ENCODE measurements around the gene CYRIA.

Gene CYRIA

GRCh38 chr2:16649353-16650286 is 16.0 kb downstream of the CYRIA start:
- DNase-seq = no peak

GRCh38 chr2:16647992-16648617 is 17.5 kb downstream of the CYRIA start:
- DNase-seq = no peak

- DNase-seq = no peak
Observed at GRCh38 chr2:16645775-16646559, 19.7 kb downstream of the CYRIA start.

DNA sequence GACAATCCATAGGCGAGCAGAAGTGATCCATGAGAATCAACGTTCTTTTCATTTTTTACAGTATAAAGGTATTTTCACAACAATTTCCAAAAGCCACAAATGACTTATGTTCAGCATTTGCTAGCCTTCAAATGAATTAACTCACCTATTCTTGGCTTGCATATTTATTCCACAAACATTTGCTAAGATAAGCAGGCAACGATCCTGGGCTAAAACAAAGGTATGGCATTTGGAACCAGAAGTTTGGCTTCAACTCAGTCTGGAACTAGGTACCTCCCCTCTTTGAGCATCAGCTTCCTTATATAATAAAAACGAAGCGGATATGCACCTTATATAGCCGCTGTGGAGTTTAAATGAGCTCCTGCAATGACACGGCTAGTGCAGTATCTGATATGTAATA is 20.5 kb downstream of the CYRIA start:
- DNase-seq = no peak

DNA sequence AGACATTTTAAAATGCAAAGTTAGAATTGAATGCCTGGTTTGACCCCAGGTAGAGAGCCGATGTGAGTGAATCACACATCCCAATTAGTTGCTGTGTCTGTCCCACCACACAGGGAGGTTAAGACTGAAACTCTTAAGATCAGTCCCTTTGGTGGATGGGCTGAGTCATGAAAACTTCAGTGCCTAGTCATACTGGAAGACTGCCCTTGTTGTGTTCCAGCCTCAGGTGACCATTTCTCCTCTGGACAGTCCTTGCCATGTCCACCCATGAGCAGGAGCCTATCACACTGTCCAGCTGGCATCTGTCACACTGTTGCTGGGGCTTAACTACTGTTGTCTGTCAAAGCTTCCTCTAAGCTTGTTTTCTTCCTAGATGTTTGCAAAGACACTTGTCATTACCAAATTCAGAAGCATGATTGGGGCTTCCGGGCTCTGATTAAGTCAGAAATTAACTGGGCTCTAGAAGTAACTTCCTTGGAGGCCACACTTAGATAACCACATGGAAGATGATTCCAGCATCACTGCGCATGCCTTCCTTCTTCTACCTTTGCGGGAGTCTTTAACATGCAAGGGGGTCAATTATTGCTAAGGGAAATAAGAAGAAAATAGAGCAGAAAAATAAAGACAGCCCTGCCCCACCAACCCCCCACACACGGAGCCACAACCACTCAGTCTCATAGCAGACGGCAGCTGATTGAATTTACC is 21.3 kb downstream of the CYRIA start:
- no peak for DNase-seq

- no peak for DNase-seq
Observed at GRCh38 chr2:16643099-16643498, 22.5 kb downstream of the CYRIA start.

DNA sequence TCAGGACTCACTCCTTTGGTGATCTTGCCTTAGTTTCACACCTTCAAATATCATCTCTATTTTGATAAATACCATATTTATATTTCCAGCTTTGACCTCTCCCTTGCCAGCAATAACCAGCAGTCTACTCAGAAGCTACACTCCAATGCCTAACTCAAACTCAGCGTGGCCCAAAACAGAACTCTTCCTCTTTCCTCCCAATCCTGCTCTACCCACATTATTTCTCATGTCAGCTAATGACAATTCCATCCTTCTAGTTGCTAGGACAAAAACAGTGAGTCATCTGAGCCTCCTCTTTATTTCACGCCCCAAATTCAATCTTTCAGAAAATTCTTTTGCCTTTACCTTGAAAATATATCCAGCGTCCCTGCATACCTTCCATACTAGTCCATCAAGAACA is 23.5 kb downstream of the CYRIA start:
- no peak for DNase-seq

DNA sequence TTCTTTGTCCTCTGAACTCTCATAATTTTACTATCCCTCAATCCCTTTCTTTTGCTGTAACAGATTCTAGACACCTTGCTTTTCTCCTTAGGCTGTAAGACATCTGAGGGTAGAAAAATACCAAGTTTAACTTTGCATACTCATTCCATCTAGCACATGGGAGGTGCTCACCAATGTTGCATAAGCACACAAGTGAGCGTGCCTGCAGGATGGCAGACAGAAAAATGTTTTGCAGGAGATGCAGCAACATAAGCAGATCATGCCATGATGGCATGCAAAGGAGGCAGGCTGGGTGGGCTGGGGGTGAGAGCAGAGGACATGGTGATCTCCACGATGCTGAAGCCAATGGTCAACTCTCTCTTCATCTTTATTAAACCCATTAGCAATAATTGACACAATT is 24.1 kb downstream of the CYRIA start:
- no peak for DNase-seq

- no peak for DNase-seq
Observed at GRCh38 chr2:16640867-16641266, 24.8 kb downstream of the CYRIA start.

GRCh38 chr2:16640001-16640700 is 25.5 kb downstream of the CYRIA start:
- no peak for DNase-seq

DNA sequence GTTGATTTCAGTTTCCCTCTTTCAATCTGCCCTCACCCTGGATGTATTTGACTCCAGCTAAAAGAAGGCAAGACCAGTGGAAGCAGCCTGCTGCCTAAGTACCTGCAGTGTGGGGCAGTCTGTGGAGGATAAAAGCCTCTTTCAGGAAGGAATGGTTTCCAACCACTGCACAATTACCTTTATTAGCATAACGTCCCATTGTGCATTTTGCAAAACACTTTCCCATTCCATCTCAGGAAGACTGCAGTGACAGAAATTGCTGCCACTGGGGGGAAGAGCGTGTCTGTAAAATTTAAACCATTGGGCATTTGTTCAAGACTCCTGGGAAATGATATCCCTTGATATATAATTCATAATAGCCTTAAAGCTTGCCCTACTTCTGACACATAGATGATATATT is 26.2 kb downstream of the CYRIA start:
- no peak for DNase-seq

GRCh38 chr2:16638946-16639345 is 26.7 kb downstream of the CYRIA start:
- DNase-seq = no peak

- DNase-seq = no peak
Observed at GRCh38 chr2:16637304-16637703, 28.3 kb downstream of the CYRIA start.

DNA sequence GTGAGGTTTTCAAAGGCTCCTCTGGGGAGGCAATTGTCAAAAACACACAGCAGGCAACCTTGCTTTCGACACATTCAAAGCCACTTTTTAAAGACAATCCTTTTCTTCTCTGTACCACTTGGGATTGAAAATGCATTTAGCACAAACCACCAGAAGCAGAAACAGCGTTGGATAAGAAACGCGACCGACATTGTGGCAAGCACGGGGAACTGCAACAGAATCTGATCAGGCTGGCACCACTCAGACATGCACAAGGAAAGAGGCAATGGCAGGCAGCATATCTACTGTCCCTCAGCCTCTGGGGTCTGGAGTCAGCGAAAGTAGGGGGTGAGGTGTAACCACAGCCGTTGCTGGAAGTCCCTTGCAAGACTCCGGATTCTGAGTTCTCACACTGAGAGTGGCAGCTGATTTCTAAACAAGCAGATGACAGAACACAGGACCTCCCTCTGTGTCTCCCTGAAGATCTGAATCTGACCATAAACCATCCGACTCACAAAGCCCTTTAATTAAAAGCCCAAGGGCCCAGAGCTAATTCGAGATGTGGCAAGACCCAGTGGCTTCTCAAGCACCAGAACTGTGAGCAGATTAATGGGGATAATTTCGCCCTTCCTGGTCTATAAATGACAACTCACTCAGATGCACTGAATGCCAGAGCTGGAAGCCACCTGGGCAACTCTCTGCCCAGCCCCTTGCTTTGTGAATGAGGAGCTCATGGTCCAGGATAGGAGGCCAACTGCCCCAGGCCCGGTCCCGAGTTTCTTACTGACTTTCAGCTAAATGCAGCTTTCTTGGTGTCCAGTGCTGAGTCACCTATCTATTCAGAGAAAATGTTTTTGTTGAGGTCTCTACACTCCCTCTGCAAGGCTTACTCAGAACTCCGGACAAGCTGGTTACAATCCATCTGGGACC is 29.6 kb downstream of the CYRIA start:
- no peak for DNase-seq

- no peak for DNase-seq
Observed at GRCh38 chr2:16633621-16634430, 31.8 kb downstream of the CYRIA start.

- DNase-seq = no peak
Observed at GRCh38 chr2:16632598-16632997, 33.0 kb downstream of the CYRIA start.

GRCh38 chr2:16630463-16630862 is 35.2 kb downstream of the CYRIA start:
- DNase-seq = no peak

GRCh38 chr2:16629770-16630169 is 35.9 kb downstream of the CYRIA start:
- no peak for DNase-seq

DNA sequence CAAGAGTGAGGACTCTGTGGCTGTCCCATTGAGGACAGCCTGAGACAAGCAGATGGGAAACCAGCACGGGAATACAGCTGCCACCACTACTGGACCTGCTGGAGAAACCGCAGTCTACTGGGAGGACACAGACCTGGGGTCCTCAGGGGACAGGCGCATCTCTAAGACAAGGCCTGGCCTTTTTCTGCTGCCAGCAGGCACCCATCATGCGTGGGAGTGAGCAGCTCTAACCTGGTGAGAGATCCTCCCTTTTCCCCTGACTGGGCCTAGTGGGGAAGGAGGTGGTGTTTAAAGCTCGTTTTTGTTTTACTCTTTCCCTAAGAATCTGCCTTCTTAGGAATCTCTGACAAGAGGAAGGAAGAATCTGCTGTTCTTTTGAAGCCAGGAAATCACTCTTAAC is 36.6 kb downstream of the CYRIA start:
- no peak for DNase-seq

DNA sequence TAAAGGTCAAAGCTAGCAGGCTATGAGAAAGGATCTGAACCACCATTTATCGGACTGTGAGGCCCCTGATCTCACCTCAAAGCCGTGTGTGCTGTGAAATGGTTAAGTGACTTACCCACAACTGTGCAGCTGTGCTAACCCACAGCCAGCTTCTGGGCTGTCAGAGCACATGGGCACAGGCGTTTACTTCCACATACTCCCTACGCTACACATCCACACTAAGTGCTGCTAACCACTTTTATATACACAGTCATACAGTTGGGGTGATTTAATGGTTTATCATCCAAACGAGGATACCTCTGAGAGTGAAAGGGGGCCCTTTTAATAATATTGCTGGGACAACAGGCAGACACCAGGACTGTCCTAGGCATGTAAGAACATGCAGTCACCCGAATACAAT is 37.3 kb downstream of the CYRIA start:
- DNase-seq = no peak
